GM18873 (cell line): ENCODE results near the gene PTPN18.
A peak's percentile ranks its signal among the peaks of the same experiment; 100 is the strongest.
"Not testable (repeated sequence)": the region's sequence is repeated elsewhere in the genome, so short reads cannot be mapped to it uniquely, and the experiment has no call there.

Source experiments
- ATAC-seq: cut with Tn5 transposase; IDR thresholded peaks from one replicate; pipeline ENCODE4 v1.9.1; 2021; ENCODE audit warnings: mild to moderate bottlenecking, moderate library complexity, moderate number of reproducible peaks; ENCODE audit not compliant: unreplicated experiment, low FRiP score

Gene PTPN18

GRCh38 chr2:130377491-130377890, 21.6 kb downstream of the PTPN18 start:
- ATAC-seq = no peak

DNA sequence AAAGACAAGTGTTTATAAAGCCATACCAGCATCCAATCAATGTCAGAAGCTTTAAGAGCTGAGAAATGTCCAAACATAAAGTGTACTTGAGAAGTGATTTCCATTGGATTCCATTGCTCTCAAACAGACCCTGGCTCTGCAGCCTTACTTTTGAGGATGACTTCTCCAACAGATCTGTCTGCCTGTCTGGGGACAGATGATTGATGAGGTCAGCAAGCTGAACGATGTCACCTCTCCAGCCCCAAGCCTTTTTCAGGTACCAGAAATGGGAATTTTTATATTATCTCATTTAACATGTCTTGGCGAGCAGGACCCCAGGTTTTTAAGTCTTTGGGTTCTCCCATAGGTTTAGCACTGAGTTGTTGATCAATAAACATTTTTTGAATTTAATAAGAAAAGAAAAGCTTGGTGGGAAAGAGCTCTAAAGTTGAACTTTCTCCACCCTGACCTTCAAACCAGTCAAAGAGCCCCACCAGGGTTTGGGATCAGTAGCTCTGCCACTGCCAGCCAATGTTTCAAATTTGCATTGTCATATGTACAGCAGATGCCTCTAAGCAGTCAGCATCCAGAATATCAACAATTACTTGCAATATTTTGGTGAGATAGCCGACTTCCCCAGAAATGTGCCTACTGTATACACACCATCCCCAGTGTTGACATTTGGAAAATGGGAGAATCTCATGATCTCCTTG, 22.5 kb downstream of the PTPN18 start:
- ATAC-seq = no peak

DNA sequence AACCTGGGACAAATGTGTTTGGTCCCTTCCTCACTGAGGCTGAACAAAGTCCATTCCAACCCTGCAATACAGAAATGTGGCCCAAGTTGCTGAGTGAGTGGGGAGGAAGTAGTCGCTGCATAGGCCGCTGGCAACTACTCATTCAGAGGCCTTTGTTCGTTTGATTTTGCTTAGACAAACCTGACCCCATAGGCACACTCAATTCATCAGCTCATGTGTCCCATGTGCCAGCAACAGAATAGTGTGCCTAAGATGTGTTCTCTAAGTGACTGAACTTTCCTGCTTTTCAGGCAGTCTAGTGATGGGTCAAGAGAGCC, 23.0 kb downstream of the PTPN18 start:
- ATAC-seq = no peak

- ATAC-seq = no peak
Measured at GRCh38 chr2:130380096-130380934, 24.5 kb downstream of the PTPN18 start.

- ATAC-seq = no peak
Measured at GRCh38 chr2:130381145-130381544, 25.3 kb downstream of the PTPN18 start.

GRCh38 chr2:130381619-130382018, 25.8 kb downstream of the PTPN18 start:
- ATAC-seq = no peak

DNA sequence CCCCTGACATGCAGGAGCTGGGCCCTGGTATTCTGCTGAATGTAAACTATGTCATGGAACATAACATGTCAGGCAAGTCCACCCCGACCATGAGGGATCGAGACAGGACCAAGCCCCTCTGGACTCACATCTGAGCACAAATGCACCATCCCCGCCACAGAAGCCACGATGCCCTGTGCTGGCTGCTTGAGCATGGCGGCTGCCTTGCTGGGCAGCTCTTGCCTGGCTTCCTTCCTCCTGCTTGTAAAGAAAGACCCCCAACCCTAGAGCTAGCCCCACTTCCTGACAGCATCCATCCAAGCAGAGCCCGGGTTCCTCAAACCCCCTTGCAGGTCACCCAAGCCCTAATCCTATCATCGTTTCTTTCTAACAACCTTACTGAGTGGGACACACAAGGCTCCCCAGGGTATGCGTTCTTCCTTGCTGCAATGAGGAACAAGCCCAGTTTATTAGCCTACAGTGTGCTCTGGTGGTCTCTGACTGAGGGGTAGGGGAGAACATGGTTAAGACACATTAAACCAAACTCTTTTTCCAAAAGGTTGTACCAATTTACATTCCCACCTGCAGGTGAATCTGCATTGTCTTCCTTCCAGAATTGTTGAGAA, 26.6 kb downstream of the PTPN18 start:
- ATAC-seq = no peak

- peak; percentile 64 for ATAC-seq
Measured at GRCh38 chr2:130385709-130386108, 29.9 kb downstream of the PTPN18 start.

- no peak for ATAC-seq
Measured at GRCh38 chr2:130387071-130387400, 31.2 kb downstream of the PTPN18 start.

GRCh38 chr2:130387804-130388203, 31.9 kb downstream of the PTPN18 start:
- ATAC-seq = no peak

DNA sequence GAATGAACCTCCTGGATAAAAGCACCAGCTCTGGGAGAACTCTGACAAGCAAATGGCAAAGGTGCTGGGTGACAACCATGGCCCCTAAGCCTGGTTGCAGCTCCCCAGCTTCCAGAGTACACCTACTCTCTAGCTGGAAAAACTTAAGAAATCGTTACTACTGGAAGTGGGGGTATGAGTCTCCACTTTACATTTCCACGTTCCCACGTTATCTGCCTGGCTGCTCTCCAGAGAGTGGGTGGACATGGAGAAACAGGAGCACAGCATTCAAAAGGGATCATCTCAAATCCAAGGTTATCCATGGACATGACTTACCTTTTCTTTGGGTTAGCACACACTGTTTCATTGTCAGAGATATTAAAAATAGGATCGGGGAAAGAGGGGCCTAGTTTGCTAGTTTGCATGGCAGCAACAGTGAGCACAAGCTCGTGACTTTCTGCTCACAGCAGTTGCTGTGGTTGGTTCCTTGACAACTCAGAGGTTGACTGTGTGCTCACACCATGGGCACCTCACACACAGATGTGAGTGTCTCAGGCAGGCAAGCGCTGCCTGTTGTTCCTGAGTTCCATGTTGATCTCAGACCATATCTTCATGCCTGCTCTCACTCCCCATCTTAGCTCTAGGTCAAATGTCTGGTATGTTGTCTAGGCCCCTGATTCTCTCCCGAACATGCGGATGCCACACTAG, 32.5 kb downstream of the PTPN18 start:
- ATAC-seq = no peak

DNA sequence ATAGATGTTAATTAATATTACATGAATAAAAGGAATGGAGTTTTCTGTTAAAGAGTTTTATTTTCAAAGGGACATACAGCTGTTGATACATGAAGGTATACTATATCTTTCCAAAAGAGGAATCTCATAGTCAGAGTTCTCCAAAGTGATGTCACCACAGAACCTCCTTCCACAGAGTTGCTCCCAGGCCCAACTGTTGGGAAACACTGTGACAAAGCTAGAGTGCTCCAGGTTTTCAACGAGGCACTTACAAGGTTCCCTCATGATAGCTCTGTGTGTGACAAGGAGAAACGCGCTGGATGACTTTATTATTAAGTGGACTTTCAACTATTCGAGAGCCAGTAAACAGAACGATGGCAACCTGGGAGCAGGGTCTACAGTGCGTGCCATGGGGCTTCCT, 33.5 kb downstream of the PTPN18 start:
- no peak for ATAC-seq

- no peak for ATAC-seq
Measured at GRCh38 chr2:130389783-130390182, 33.9 kb downstream of the PTPN18 start.

DNA sequence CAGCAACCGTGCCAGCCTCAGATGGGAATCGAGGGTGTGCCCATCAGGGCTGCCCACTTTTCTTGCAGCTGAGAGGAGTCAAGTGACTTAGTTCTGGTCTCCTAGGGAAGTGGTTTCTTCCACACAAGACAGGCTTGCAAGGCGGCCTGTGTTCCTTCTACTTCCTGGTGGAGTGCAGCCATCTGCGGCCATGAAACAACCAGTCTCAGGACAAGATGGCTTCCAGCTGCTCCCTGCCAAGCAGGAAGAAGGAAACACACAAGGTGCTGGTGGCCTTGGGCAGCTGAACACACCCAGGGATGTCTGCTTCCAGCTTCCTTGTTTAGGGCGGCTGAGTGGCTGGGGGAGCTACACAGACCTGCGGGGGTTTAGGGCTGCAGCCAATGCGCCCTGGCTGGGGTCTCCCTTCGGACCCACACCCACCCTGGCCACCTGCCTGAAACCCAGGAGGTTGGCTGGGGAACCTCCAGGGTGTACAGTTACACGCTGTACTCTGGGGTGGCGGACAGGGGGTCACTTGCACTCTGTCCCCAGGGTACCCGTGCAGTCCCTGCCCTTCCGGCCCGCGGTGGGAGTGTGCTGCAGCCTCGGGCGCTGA, 34.7 kb downstream of the PTPN18 start:
- ATAC-seq = peak; percentile 8

DNA sequence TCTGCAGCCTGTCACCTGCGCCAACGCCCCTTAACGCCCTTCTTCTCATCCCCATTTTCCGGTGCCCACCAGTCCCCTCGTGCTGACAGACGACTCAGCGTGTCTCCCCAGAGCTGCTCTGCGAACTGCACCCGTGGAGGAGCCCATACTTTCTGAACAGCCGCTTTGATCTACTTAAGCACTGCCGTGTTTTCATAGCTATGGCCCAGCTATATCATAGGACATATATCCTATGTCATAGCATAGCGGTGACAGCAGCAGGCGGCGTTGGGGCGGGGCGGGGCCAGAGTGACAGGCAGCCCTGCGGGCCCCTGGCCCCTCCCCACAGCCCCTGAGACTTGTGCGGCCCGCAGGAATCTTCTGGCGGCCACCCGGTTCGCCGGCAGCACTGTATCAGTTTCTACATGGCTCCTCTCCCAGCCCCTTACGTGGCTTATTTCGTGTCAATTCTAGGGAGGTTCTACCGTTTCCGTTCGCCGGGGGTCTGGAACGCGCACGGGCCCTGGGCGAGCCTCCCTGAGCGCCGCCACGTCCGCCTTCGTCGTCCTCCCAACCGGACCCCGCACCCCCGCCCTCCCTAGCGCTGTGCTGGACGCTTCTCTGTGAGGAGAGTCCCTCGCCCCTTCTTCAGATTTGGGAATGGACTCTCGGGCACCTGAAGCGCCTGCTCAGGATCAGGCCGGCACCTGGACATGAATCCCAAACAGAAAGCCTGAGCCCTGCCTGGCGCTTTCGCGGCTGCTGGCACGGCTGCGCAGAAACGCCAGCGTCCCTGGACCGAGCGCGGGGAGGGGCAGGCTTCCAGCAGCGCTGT, 35.4 kb downstream of the PTPN18 start:
- ATAC-seq = peak; percentile 72

DNA sequence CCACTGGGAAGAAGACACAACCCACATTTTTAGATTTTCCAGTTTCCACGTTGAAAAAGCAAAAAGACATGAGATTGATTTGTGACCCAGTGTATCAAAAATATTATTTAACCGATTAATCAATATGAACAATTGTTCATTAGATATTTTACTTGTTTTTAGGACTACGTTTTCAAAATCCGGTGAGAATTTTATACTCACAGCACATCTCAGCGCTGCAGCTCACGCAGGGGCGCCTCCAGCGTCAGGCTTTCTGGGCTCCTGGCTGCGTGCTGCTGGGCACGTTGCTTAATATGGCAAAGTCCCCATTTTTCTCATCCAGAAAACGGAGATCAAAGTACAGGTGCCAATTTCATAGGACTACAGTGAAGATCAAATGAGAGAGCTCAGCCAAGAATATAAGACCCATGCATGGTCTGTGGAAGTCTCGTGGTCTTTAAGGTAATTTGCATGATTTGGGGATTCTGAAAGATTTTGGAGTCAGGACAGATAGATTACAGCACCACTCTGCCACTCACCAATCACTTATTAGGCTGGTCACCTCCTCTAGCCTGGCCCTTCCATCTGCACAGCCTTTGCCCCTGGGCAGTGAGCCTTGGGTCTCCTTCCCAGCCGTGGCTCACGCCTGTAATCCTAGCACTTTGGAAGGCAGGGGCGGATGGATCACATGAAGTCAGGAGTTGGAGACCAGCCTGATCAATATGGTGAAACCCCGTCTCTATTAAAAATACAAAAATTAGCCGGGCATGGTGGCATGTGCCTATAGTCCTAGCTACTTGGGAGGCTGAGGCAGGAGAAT, 36.2 kb downstream of the PTPN18 start:
- ATAC-seq = no peak

- no peak for ATAC-seq
Measured at GRCh38 chr2:130393318-130393910, 37.6 kb downstream of the PTPN18 start.

DNA sequence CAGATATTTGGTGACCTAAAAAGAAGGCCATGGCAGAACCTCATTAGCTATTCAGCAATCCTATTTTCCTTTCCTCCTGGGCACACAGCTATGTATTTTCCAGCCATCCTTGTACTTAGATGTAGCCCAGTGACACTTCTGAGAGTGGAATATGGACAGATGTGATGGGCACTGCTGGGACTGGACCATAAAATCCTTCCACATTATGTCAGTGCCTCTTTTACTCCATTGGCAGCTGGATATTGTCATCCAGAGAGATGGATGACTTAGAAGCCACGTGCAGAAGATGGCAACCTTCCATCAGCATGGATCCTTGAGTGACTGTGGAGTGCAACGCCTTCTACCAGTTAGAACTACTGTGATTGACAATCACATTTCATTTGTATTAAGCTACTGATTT, 50.4 kb downstream of the PTPN18 start:
- ATAC-seq = not testable (repeated sequence)

DNA sequence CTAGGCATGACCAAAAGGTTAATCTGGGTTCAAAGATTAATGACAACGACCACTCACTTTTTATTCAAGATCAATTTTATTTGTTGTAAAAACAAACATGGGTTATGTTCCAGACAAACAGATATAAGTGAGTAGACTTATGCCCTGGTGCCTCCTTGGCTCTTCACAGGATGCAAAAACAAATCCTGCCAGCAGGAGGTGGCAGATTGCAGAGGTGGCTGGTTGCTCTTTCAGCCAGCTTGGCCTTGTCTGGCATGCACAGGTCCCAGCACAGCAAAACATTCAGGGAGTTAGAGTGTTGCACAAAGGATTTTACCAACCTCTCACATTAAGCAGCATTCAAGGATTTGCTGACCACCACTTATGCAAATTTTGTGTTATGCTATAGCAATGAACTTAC, 60.8 kb downstream of the PTPN18 start:
- ATAC-seq = not testable (repeated sequence)
